ENCODE measurements around the gene PARD3B. TPM values are rescaled to one million over a fixed set of nuclear protein-coding genes. Genes with fewer than 3 reads are reported as not detected.

Gene PARD3B
- total RNA-seq, 1 donor from 2014 or later = 6.5 TPM

- Histone ChIP-seq H3K36me3 (ENCODE audit: control insufficient read depth, insufficient read depth, low read length) (no peaks in the 10 kb centered on the region), H3K27me3 (ENCODE audit: control insufficient read depth, insufficient read depth, low read length) (no peaks in the 10 kb centered on the region), H3K4me3 (ENCODE audit: low read depth, low read length) (no peak overlapping the region)
- TF ChIP-seq CTCF (IDR thresholded peaks at IDR 0.05; ENCODE audit: insufficient read depth, low read length, poor library complexity, severe bottlenecking) = no peak
- no peak for DNase-seq (ENCODE audit: low read depth)
These were observed 246.0 kb downstream of the PARD3B start for GRCh38 chr2:204791230-204791629.

GRCh38 chr2:204794624-204795023 lies 249.3 kb downstream of the PARD3B start:
- TF ChIP-seq CTCF (IDR thresholded peaks at IDR 0.05; ENCODE audit: insufficient read depth, low read length, poor library complexity, severe bottlenecking) = no peak
- no peaks in the 10 kb centered on the region for H3K36me3 ChIP-seq (ENCODE audit: control insufficient read depth, insufficient read depth, low read length)
- H3K4me3 ChIP-seq (ENCODE audit: low read depth, low read length) = no peak overlapping the region
- no peaks in the 10 kb centered on the region for H3K27me3 ChIP-seq (ENCODE audit: control insufficient read depth, insufficient read depth, low read length)
- no peak for DNase-seq (ENCODE audit: low read depth)

GRCh38 chr2:204795156-204795555 lies 249.9 kb downstream of the PARD3B start:
- H3K36me3 ChIP-seq (ENCODE audit: control insufficient read depth, insufficient read depth, low read length) = no peaks in the 10 kb centered on the region
- DNase-seq (ENCODE audit: low read depth) = no peak
- H3K27me3 ChIP-seq (ENCODE audit: control insufficient read depth, insufficient read depth, low read length) = no peaks in the 10 kb centered on the region
- no peak for TF ChIP-seq CTCF (IDR thresholded peaks at IDR 0.05; ENCODE audit: insufficient read depth, low read length, poor library complexity, severe bottlenecking)
- H3K4me3 ChIP-seq (ENCODE audit: low read depth, low read length) = no peak overlapping the region

- TF ChIP-seq CTCF (IDR thresholded peaks at IDR 0.05; ENCODE audit: insufficient read depth, low read length, poor library complexity, severe bottlenecking) = no peak
- Histone ChIP-seq H3K36me3 (ENCODE audit: control insufficient read depth, insufficient read depth, low read length) (no peaks in the 10 kb centered on the region), H3K27me3 (ENCODE audit: control insufficient read depth, insufficient read depth, low read length) (no peaks in the 10 kb centered on the region), H3K4me3 (ENCODE audit: low read depth, low read length) (no peak overlapping the region)
- DNase-seq (ENCODE audit: low read depth) = no peak
These were observed 251.3 kb downstream of the PARD3B start for GRCh38 chr2:204796581-204796980.

- Histone ChIP-seq H3K27me3 (ENCODE audit: control insufficient read depth, insufficient read depth, low read length) (no peaks in the 10 kb centered on the region), H3K4me3 (ENCODE audit: low read depth, low read length) (no peak overlapping the region), H3K36me3 (ENCODE audit: control insufficient read depth, insufficient read depth, low read length) (no peaks in the 10 kb centered on the region)
- no peak for TF ChIP-seq CTCF (IDR thresholded peaks at IDR 0.05; ENCODE audit: insufficient read depth, low read length, poor library complexity, severe bottlenecking)
- DNase-seq (ENCODE audit: low read depth) = no peak
These were observed 254.5 kb downstream of the PARD3B start for GRCh38 chr2:204799791-204800190.

- no peak for TF ChIP-seq CTCF (IDR thresholded peaks at IDR 0.05; ENCODE audit: insufficient read depth, low read length, poor library complexity, severe bottlenecking)
- DNase-seq (ENCODE audit: low read depth) = no peak
These were observed 263.2 kb downstream of the PARD3B start for GRCh38 chr2:204808494-204808893.

More at GRCh38 chr2:204808494-204808893, 263.2 kb downstream of the PARD3B start:
- H3K36me3 ChIP-seq (ENCODE audit: control insufficient read depth, insufficient read depth, low read length) = no peaks in the 10 kb centered on the region
- H3K27me3 ChIP-seq (ENCODE audit: control insufficient read depth, insufficient read depth, low read length) = no peaks in the 10 kb centered on the region
- no peak overlapping the region for H3K4me3 ChIP-seq (ENCODE audit: low read depth, low read length)

Measured in kidney epithelial cell (primary cell).